Neural crest cell (in vitro differentiated cells): Measurements from ENCODE around the gene LTC4S. TPM values are rescaled to one million over a fixed set of nuclear protein-coding genes. Genes with fewer than 3 reads are reported as not detected.
"Not testable (repeated sequence)": the region's sequence is repeated elsewhere in the genome, so short reads cannot be mapped to it uniquely, and the experiment has no call there.

Source experiments
- DNase-seq: peaks from one replicate; pipeline ENCODE4 v3.0.0; 2021; ENCODE audit warnings: low read depth, mixed read lengths, low spot score
- H3K27ac Mint-ChIP-seq: one replicate; pipeline ENCODE4 v1.8.0; 2021; ENCODE audit warnings: mild to moderate bottlenecking, mixed read lengths; ENCODE audit not compliant: unreplicated experiment
- H3K27me3 Mint-ChIP-seq: 2 replicates; pipeline ENCODE4 v1.8.0; 2021; ENCODE audit warnings: low read depth, mild to moderate bottlenecking, mixed read lengths
- H3K36me3 Mint-ChIP-seq: 2 replicates; pipeline ENCODE4 v1.8.0; 2021; ENCODE audit warnings: low read depth, mild to moderate bottlenecking, mixed read lengths
- H3K4me1 Mint-ChIP-seq: 2 replicates; pipeline ENCODE4 v1.8.0; 2021; ENCODE audit warnings: mixed read lengths
- H3K4me3 Mint-ChIP-seq: one replicate; pipeline ENCODE4 v1.8.0; 2021; ENCODE audit warnings: mild to moderate bottlenecking, mixed read lengths
- H3K9me3 Mint-ChIP-seq: 2 replicates; pipeline ENCODE4 v1.8.0; 2021; ENCODE audit warnings: mixed read lengths
- total RNA-seq: library from RNA; stranded (reverse); gene quantifications from 2 replicates; pipeline ENCODE4 v1.2.1, GENCODE V29; 2021
- TF ChIP-seq, protein P1 (sequence below): fragments of 200-600 bp; sonication (generic); conservative IDR thresholded peaks from 2 replicates; pipeline ENCODE4 v1.5.0; 2021; ENCODE audit warnings: antibody characterized with exemption, mild to moderate bottlenecking

The LTC4S gene
- total RNA-seq, 1 donor from 2014 or later, result 3.3 TPM

- H3K27me3 Mint-ChIP-seq, result no peaks in the 10 kb centered on the region
- no peak for DNase-seq
- no peaks in the 10 kb centered on the region for H3K9me3 Mint-ChIP-seq
- H3K27ac Mint-ChIP-seq, result peak overlapping the region; percentile 35
- TF ChIP-seq, protein P1, sequence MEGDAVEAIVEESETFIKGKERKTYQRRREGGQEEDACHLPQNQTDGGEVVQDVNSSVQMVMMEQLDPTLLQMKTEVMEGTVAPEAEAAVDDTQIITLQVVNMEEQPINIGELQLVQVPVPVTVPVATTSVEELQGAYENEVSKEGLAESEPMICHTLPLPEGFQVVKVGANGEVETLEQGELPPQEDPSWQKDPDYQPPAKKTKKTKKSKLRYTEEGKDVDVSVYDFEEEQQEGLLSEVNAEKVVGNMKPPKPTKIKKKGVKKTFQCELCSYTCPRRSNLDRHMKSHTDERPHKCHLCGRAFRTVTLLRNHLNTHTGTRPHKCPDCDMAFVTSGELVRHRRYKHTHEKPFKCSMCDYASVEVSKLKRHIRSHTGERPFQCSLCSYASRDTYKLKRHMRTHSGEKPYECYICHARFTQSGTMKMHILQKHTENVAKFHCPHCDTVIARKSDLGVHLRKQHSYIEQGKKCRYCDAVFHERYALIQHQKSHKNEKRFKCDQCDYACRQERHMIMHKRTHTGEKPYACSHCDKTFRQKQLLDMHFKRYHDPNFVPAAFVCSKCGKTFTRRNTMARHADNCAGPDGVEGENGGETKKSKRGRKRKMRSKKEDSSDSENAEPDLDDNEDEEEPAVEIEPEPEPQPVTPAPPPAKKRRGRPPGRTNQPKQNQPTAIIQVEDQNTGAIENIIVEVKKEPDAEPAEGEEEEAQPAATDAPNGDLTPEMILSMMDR, result no peak
- H3K36me3 Mint-ChIP-seq, result peaks cover 5% of the 10 kb centered on the region
- no peaks in the 10 kb centered on the region for H3K4me1 Mint-ChIP-seq
- H3K4me3 Mint-ChIP-seq, result no peak overlapping the region
Observed at GRCh38 chr5:179783128-179783527, 10.7 kb upstream of the LTC4S start.

DNA sequence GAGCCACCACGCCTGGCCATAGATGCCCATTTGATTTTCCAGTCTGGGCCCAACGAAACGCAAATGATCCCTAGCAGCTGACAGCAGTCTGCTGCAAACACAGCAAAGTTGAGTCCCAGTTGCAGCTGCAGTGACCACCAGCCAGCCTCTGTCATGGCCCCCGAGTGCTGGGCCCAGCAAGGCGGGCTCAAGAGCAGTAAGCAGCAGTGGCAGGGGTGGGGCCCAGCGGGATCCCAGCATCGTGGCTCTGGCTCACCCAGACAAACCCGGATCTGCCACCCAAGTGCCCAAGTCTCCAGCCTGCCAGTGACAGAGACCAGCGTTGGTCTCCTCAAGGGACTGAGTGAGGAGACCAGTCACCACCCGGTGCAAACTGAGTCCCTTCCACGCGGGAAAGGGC, 6.9 kb upstream of the LTC4S start:
- no peak overlapping the region for H3K4me3 Mint-ChIP-seq
- DNase-seq, result no peak
- no peak overlapping the region for H3K27ac Mint-ChIP-seq
- TF ChIP-seq, protein P1, result no peak
- H3K4me1 Mint-ChIP-seq, result no peaks in the 10 kb centered on the region
- no peaks in the 10 kb centered on the region for H3K27me3 Mint-ChIP-seq
- no peaks in the 10 kb centered on the region for H3K9me3 Mint-ChIP-seq
- peaks cover 4% of the 10 kb centered on the region for H3K36me3 Mint-ChIP-seq

GRCh38 chr5:179788193-179788854, 5.5 kb upstream of the LTC4S start:
- H3K27ac Mint-ChIP-seq, result no peak overlapping the region
- H3K4me1 Mint-ChIP-seq, result no peaks in the 10 kb centered on the region
- DNase-seq, result no peak
- peaks cover 4% of the 10 kb centered on the region for H3K36me3 Mint-ChIP-seq
- peak overlapping the region; percentile 64 for H3K4me3 Mint-ChIP-seq
- TF ChIP-seq, protein P1, result no peak
- no peaks in the 10 kb centered on the region for H3K27me3 Mint-ChIP-seq
- no peaks in the 10 kb centered on the region for H3K9me3 Mint-ChIP-seq

DNA sequence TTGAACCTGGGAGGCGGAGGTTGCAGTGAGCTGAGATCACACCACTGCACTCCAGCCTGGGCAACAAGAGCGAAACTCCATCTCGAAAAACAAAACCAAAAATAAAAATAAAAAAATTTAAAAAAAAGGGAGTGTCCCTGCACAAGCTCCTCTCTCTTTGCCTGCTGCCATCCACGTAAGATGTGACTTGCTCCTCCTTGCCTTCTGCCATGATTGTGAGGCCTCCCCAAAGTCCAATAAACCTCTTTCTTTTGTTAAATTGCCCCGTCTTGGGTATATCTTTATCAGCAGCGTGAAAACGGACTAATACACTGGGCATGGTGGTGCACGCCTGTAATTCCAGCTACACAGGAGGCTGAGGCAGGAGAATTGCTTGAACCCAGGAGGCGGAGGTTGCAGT, 4.5 kb upstream of the LTC4S start:
- H3K9me3 Mint-ChIP-seq, H3K4me3 Mint-ChIP-seq, DNase-seq, H3K4me1 Mint-ChIP-seq, H3K27ac Mint-ChIP-seq, H3K27me3 Mint-ChIP-seq, H3K36me3 Mint-ChIP-seq: not testable (repeated sequence)

DNA sequence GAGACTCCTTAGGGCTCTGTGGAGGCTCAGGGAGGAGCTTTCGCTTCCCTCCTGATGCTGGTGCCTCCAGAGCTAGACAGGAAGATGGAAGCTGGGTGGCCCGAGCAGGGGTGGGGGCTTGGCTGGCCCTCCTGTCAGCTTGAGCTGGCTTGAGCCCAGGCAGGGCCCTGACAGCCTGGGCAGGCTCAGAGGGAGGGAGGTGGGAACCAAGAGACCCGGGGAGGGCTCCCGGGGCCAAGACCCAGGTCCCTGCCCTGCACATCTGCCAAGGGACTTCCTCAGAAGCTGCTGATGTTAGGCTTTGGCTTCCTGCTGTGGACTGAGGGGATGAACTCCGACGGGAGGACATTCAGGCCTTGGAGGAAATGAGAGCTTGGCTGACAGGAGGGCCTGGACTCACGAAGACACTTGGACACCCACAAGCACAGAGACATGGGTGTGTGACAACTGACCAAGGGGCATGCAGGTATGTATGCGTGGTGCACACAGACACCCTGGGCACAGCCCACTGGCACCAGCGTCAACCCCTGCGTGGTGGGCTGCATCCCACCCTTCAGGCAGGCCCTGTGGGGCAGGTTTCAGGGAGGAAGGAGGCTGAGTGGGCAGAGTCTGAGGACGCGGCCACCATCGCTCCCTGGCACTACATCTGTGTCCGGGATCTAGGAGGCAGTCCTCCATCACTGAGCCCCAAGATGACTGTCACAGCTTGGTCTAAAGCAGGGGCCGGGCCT, 1.7 kb upstream of the LTC4S start:
- Mint-ChIP-seq H3K4me1 (peaks cover 5% of the 10 kb centered on the region), H3K4me3 (peak overlapping the region; percentile 66), H3K36me3 (peaks cover 8% of the 10 kb centered on the region), H3K27ac (no peak overlapping the region), H3K27me3 (peaks cover 2% of the 10 kb centered on the region), H3K9me3 (no peaks in the 10 kb centered on the region)
- TF ChIP-seq, protein P1, result no peak
- no peak for DNase-seq
